ENCODE measurements around the gene RGS3. TPM values are rescaled to one million over a fixed set of nuclear protein-coding genes. Genes with fewer than 3 reads are reported as not detected.

RGS3 gene
- total and polyA plus RNA-seq, 2 donors (not counting 3 experiments of a cell fraction or from before 2014, with no cell fraction given) = 356 to 416 TPM

DNA sequence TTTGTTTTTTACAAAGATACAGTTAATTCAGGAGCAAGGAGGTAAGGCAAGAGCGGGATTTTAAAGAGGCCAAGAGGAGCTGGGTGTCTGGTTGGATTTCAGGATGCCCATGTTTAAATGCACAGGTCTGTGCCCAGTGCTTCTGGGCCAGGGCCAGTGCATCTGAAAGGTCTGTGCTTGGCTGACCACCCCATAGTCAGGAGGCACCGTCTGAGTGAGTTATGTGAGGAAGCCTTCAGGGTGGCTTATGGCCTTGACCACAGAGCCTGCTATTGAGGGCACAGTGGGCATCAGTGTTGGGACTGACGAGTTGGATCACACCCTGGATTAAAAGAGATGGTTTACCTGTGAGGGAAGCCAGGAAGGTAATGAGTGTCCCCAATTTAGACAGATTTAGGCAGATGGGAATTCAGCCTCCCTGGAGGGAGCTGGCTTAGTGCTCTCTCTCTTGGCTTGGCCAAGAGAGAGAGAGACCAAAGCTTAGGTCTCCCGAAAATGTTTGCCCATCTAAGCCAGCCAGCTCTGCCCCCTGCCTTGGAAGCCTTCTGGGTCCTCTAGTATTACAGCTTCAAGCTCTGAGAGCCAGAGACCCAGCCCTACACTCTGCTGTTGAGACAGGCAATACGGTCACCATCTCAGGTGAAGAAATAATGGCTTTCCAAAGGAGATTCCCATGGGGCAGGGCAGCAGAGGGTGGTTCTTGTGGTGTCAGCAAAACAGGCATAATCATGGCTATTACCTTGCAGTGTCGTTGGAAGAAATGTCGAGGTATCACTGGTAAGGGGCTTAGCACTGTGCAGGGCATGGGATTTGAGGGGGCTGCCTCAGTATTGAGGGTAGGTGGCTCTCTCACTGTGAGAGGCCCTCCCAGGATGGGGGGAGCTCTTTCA is 68.6 kb downstream of the RGS3 start:
- H3K27me3 ChIP-seq (ENCODE audit: control insufficient read depth in 2 of 2, insufficient read depth in 2 of 2, low read length in 2 of 2) = no peaks in the 10 kb centered on the region
- H3K4me2 ChIP-seq (ENCODE audit: insufficient read depth, low read length) = no peak overlapping the region
- ChIA-PET POLR2A (no interaction called here), CTCF (interaction anchor here (1.0 to 2.3 kb wide), 6 partner anchors 13 to 126 kb away, joined by 3 to 10 read pairs (median 6); no protein-coding TSS in a partner anchor)
- peaks cover 62 to 79% of the 10 kb centered on the region in 2 experiments for H3K36me3 ChIP-seq (ENCODE audit: control insufficient read depth in 2 of 2, extremely low read depth in 1 of 2, insufficient read depth in 2 of 2, low read length in 2 of 2)
- TF ChIP-seq POLR2A (IDR thresholded peaks at IDR 0.05; ENCODE audit: low read depth, low read length) = no peak
- TF ChIP-seq FOS (IDR thresholded peaks at IDR 0.05; ENCODE audit: borderline replicate concordance, insufficient read depth, low read length) = no peak
- no peak for TF ChIP-seq POLR2AphosphoS5 (IDR thresholded peaks at IDR 0.05; ENCODE audit: insufficient read depth, low read depth, low read length)
- TF ChIP-seq, protein P1, sequence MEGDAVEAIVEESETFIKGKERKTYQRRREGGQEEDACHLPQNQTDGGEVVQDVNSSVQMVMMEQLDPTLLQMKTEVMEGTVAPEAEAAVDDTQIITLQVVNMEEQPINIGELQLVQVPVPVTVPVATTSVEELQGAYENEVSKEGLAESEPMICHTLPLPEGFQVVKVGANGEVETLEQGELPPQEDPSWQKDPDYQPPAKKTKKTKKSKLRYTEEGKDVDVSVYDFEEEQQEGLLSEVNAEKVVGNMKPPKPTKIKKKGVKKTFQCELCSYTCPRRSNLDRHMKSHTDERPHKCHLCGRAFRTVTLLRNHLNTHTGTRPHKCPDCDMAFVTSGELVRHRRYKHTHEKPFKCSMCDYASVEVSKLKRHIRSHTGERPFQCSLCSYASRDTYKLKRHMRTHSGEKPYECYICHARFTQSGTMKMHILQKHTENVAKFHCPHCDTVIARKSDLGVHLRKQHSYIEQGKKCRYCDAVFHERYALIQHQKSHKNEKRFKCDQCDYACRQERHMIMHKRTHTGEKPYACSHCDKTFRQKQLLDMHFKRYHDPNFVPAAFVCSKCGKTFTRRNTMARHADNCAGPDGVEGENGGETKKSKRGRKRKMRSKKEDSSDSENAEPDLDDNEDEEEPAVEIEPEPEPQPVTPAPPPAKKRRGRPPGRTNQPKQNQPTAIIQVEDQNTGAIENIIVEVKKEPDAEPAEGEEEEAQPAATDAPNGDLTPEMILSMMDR (IDR thresholded peaks at IDR 0.05; ENCODE audit: extremely low read depth in 1 of 2, insufficient read depth in 1 of 2, low read depth in 1 of 2, low read length in 2 of 2) = no peak
- TF ChIP-seq GATA2 (IDR thresholded peaks at IDR 0.05; ENCODE audit: insufficient read depth, insufficient read length, low read depth, low read length) = no peak
- TF ChIP-seq, protein P2, sequence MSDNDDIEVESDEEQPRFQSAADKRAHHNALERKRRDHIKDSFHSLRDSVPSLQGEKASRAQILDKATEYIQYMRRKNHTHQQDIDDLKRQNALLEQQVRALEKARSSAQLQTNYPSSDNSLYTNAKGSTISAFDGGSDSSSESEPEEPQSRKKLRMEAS (IDR thresholded peaks at IDR 0.05; ENCODE audit: insufficient read depth, insufficient read length) = no peak
- TF ChIP-seq EZH2 (IDR thresholded peaks at IDR 0.05; ENCODE audit: borderline replicate concordance, low read depth, low read length, severe bottlenecking) = no peak
- no peak for TF ChIP-seq JUN (IDR thresholded peaks at IDR 0.05; ENCODE audit: borderline replicate concordance, insufficient read depth, insufficient read length, low read depth)
- TF ChIP-seq MYC (IDR thresholded peaks at IDR 0.05; ENCODE audit: low read depth, low read length) = no peak
- H3K4me1 ChIP-seq (ENCODE audit: control insufficient read depth, extremely low read depth, insufficient read depth, low read length) = no peaks in the 10 kb centered on the region
- H3K4me3 ChIP-seq (replicated peaks in 1 of 3; ENCODE audit: insufficient read depth in 1 of 3, low read depth in 1 of 3, low read length in 3 of 3) = no peak overlapping the region
- no peaks in the 10 kb centered on the region for H3K9me3 ChIP-seq (replicated peaks; ENCODE audit: control insufficient read depth, insufficient read depth, low read length)
- no peak overlapping the region for H2AFZ ChIP-seq (ENCODE audit: low read depth, low read length)
- no peaks in the 10 kb centered on the region for H4K20me1 ChIP-seq (replicated peaks; ENCODE audit: control insufficient read depth, extremely low read depth, insufficient read depth, low read length)
- no peak overlapping the region for H3K27ac ChIP-seq (ENCODE audit: insufficient read depth, low read depth, low read length)
- no TSS peak for BruUV-seq (replicated peaks)
- no peaks in the 10 kb centered on the region for H3K9me1 ChIP-seq (replicated peaks; ENCODE audit: control insufficient read depth, extremely low read depth, insufficient read depth, low read length)
- H3K9ac ChIP-seq (replicated peaks; ENCODE audit: extremely low read depth, insufficient read depth, low read length) = no peak overlapping the region
- dilution Hi-C loops (cut with MboI; ENCODE audit: extremely low pct_ligation_motif_present, low sequenced_read_pairs) = no loop called here
- H3K79me2 ChIP-seq (ENCODE audit: control insufficient read depth, insufficient read depth, low read length) = peaks cover 15% of the 10 kb centered on the region
- no peak for DNase-seq (ENCODE audit: low read depth, low spot score)
- intact Hi-C loops (cut with micrococcal nuclease) = no loop called here
- no peak for FAIRE-seq
